Lower lobe of right lung (tissue), 2 donors: ENCODE measurements around the gene GNAT2. TPM values are rescaled to one million over a fixed set of nuclear protein-coding genes. Genes with fewer than 3 reads are reported as not detected.

ENCODE experiments used
- ATAC-seq, 2 donors: fragments of 200-7000 bp; cut with Tn5 transposase; one replicate each; pipeline ENCODE4 v1.9.1; 2020 to 2022; ENCODE audit warnings: mild to moderate bottlenecking in 2 of 2, moderate library complexity in 2 of 2
- DNase-seq: peaks from one replicate; pipeline ENCODE4 v3.0.0-alpha.2; 2020
- H3K27ac ChIP-seq: fragments of 200-600 bp; one replicate; pipeline ENCODE4 v1.8.0; 2022
- H3K27me3 ChIP-seq: fragments of 200-600 bp; one replicate; pipeline ENCODE4 v1.8.0; 2022; ENCODE audit warnings: low read depth
- H3K36me3 ChIP-seq: fragments of 200-600 bp; one replicate; pipeline ENCODE4 v1.8.0; 2022; ENCODE audit warnings: mild to moderate bottlenecking
- H3K4me1 ChIP-seq: fragments of 200-600 bp; one replicate; pipeline ENCODE4 v1.8.0; 2022
- H3K4me3 ChIP-seq: fragments of 200-600 bp; one replicate; pipeline ENCODE4 v1.8.0; 2022; ENCODE audit warnings: mild to moderate bottlenecking
- H3K9me3 ChIP-seq: fragments of 200-600 bp; one replicate; pipeline ENCODE4 v1.8.0; 2022
- intact Hi-C: fragments of 100-400 bp; cut with DNase I; formaldehyde crosslinking; loops from one replicate; pipeline ENCODE4 v1.11.0; 2022
- total RNA-seq: library from RNA; stranded (reverse); fragmentation: NEBNext Ultra II Directional; extraction: Animal tissue kit (Norgen Biotek cat#: 25700); gene quantifications from one replicate; pipeline ENCODE4 v1.2.1, GENCODE V29; 2021
- TF ChIP-seq, protein P1 (sequence below): fragments of 200-600 bp; IDR thresholded peaks from one replicate; pipeline ENCODE4 v1.8.0; 2022; ENCODE audit warnings: antibody characterized with exemption, mild to moderate bottlenecking
- donor health status: DM: no; HTN: yes; CAD: no; lungs with severe emphysema.

The GNAT2 gene
- total RNA-seq, 1 donor from 2014 or later = not detected

DNA sequence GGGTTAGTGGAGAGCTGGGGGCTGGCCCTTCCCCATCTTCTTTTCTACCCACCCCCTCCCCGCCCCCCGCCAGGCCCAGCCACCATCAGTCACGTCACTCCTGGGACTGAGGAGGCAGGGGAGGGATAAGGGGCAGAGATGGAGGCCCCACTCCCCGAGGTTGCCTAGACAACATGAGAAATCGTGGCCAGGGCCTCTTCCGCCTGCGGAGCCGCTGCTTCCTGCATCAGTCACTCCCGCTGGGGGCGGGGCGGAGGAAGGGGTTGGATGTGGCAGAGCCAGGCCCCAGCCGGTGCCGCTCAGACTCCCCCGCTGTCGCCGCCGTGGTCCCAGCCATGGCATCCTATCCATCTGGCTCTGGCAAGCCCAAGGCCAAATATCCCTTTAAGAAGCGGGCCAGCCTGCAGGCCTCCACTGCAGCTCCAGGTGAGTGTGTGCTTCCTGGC is 1.4 kb upstream of the GNAT2 start:
- H3K27me3 ChIP-seq = no peaks in the 10 kb centered on the region
- peak overlapping the region; percentile 85 for H3K4me3 ChIP-seq
- H3K4me1 ChIP-seq = peaks cover 68% of the 10 kb centered on the region
- no peaks in the 10 kb centered on the region for H3K36me3 ChIP-seq
- no peaks in the 10 kb centered on the region for H3K9me3 ChIP-seq
- peak overlapping the region; percentile 87 for H3K27ac ChIP-seq
- peak; percentile 97 for DNase-seq
- peak; percentile 86 to 87 for ATAC-seq
- intact Hi-C loops = no loop called here
- TF ChIP-seq, protein P1, sequence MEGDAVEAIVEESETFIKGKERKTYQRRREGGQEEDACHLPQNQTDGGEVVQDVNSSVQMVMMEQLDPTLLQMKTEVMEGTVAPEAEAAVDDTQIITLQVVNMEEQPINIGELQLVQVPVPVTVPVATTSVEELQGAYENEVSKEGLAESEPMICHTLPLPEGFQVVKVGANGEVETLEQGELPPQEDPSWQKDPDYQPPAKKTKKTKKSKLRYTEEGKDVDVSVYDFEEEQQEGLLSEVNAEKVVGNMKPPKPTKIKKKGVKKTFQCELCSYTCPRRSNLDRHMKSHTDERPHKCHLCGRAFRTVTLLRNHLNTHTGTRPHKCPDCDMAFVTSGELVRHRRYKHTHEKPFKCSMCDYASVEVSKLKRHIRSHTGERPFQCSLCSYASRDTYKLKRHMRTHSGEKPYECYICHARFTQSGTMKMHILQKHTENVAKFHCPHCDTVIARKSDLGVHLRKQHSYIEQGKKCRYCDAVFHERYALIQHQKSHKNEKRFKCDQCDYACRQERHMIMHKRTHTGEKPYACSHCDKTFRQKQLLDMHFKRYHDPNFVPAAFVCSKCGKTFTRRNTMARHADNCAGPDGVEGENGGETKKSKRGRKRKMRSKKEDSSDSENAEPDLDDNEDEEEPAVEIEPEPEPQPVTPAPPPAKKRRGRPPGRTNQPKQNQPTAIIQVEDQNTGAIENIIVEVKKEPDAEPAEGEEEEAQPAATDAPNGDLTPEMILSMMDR = no peak

DNA sequence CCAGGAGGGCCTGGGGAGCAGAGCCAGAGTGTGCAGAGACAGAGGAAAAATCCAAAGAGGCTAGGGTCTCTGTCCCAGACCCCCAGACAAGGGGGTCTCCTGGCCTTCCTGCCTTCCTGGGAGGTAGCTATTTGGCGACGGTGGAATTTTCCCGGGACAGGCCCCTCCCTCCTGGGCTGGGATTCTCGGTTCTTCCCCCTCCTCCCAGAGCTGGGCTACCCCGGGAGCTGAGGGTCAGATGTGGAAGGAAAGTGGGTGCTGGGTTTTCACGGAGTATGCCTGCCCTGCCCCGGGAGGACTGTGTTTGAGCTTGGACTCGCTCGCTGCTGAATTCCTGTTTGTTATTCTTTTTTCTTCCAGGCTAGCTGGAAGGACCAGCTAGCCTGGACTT is 980 bp upstream of the GNAT2 start:
- H3K4me1 ChIP-seq = peaks cover 70% of the 10 kb centered on the region
- intact Hi-C loops = no loop called here
- no peak for DNase-seq

DNA sequence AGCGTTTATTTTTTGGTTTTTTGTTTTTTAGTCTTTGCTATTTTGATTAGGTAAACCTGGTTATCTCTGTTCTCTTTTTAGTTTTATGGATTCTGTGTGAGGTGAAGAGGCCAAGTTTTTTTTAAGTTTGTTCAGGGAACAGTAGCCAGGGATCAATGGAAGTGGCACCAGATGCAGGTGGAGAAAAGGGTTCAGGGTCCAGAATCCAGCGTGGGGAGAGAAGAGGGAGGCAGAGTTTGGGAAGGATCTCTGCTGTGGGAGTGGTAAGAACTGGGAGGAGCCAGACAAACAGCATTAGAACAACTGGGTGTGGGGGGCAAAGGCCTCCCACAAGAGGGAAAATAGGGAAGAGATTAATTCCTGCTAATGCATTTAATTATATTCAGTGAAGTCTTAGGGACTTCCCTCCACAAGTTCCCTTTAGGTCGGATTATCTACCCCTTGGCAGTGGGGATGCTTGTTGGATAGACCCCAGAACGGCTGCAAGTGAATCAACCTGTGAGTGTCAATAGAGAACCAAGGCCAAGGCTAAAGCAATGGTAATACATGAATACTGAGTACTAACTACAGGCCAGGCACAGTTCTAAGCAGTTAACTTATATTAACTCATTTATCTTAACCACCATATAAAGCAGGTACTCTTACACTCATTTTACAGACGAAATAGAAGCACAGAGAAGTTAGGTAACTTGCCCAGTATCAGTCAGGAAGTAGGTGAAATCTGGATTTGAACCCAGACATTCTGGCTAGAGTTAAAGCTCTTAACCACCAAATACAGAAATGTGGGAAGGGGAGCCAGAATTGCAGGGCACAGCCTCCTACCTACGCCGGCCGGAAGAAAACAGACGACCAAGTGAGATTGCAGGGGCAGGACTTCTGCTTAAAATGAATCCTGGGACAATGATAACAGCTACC is 498 bp downstream of the GNAT2 start:
- Histone ChIP-seq H3K4me1 (peaks cover 69% of the 10 kb centered on the region), H3K27ac (peak overlapping the region; percentile 87)
- no peak for DNase-seq

More for the DNA sequence above, 980 bp upstream of the GNAT2 start:
- peak; percentile 22 to 57 for ATAC-seq
- Histone ChIP-seq H3K36me3 (no peaks in the 10 kb centered on the region), H3K9me3 (no peaks in the 10 kb centered on the region), H3K27ac (peak overlapping the region; percentile 87), H3K27me3 (no peaks in the 10 kb centered on the region), H3K4me3 (peak overlapping the region; percentile 85)
- TF ChIP-seq, protein P1 = no peak

GRCh38 chr1:109617291-109617801 is 2.1 kb downstream of the GNAT2 start:
- Histone ChIP-seq H3K27ac (peak overlapping the region; percentile 59), H3K36me3 (no peaks in the 10 kb centered on the region), H3K4me1 (peaks cover 53% of the 10 kb centered on the region), H3K27me3 (no peaks in the 10 kb centered on the region), H3K9me3 (no peaks in the 10 kb centered on the region), H3K4me3 (no peak overlapping the region)
- no peak for DNase-seq
- TF ChIP-seq, protein P1 = no peak
- intact Hi-C loops = no loop called here
- peak in 1 of 2 donors; percentile 4 for ATAC-seq

More for the DNA sequence above, 498 bp downstream of the GNAT2 start:
- H3K27me3 ChIP-seq = no peaks in the 10 kb centered on the region
- intact Hi-C loops = no loop called here
- ATAC-seq = no peak
- no peaks in the 10 kb centered on the region for H3K36me3 ChIP-seq
- TF ChIP-seq, protein P1 = no peak
- no peaks in the 10 kb centered on the region for H3K9me3 ChIP-seq
- peak overlapping the region; percentile 85 for H3K4me3 ChIP-seq

GRCh38 chr1:109616391-109616790 is 3.0 kb downstream of the GNAT2 start:
- Histone ChIP-seq H3K4me1 (peaks cover 44% of the 10 kb centered on the region), H3K27ac (peak overlapping the region; percentile 59)

More at GRCh38 chr1:109616391-109616790, 3.0 kb downstream of the GNAT2 start:
- H3K27me3 ChIP-seq = no peaks in the 10 kb centered on the region
- ATAC-seq (no peak), DNase-seq (no peak)
- no peaks in the 10 kb centered on the region for H3K9me3 ChIP-seq
- no peak overlapping the region for H3K4me3 ChIP-seq
- H3K36me3 ChIP-seq = no peaks in the 10 kb centered on the region
- TF ChIP-seq, protein P1 = no peak
- intact Hi-C loops = no loop called here
